GM18873 (cell line): ENCODE measurements around the gene PGLYRP2.

Source experiments
- ATAC-seq: cut with Tn5 transposase; IDR thresholded peaks from one replicate; pipeline ENCODE4 v1.9.1; 2021; ENCODE audit warnings: mild to moderate bottlenecking, moderate library complexity, moderate number of reproducible peaks; ENCODE audit not compliant: unreplicated experiment, low FRiP score

The PGLYRP2 gene

GRCh38 chr19:15427991-15428471, 51.3 kb downstream of the PGLYRP2 start:
- ATAC-seq = no peak

DNA sequence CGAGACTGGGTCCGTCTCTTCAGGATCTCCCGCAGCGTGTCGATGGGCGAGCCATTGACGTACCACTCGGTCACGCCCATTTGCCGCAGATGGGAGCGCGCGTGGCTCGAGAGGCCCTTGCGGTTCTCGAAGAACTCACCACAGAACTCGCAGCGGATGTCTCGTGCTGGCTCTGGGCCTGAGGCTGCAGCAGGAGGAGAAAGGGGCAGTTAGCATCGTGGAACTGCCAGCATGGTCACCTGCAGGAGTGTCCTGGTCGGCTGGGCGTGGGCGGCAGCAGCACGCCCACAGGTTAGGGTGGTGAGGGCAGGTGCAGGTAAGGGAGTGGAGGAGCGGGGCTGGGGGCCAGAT, 52.0 kb downstream of the PGLYRP2 start:
- no peak for ATAC-seq

DNA sequence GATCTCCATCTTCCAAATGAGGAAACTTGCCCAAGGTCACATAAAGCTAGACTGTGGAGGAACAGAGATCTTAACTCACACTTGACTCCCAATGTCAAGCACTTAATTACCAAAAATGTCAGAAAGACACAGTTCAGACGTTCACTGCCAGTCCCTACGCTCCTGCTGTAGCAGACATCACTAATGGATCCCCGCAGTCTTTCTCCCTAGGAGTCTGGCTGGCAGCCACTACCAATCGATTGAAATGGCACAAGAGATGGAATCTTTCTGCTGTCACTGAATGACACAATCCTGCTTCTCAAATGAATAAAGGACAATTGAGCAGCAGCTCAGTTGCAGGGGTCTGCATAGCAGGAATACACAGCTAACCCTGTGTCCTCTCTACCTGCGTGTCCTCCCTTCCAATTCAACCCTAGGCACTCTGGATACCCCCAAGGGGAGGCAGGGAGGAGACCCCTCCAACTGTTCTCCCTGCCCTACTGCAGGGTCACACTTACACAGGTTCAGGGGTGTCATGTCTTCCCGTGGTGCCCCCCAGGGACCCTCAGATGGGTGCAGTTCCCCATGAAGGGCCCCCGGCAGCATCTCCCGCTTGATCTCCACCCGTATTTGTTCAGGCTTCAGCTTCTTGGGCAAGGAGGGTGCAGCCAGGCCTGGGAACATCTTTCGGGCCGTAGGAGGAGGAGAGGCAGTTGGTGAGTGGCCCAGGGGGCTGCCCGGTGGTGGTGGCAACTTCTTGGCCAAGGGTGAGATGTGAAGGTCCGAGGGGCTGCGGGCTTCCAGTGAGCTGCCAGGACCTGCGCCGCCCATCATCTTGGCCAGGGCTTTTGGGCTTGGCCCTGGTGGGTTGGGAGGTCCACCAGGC, 52.6 kb downstream of the PGLYRP2 start:
- ATAC-seq = no peak

- ATAC-seq = no peak
These were observed 53.9 kb downstream of the PGLYRP2 start for GRCh38 chr19:15425321-15425950.

GRCh38 chr19:15424692-15425272, 54.5 kb downstream of the PGLYRP2 start:
- ATAC-seq = no peak

GRCh38 chr19:15424121-15424520, 55.2 kb downstream of the PGLYRP2 start:
- ATAC-seq = no peak

DNA sequence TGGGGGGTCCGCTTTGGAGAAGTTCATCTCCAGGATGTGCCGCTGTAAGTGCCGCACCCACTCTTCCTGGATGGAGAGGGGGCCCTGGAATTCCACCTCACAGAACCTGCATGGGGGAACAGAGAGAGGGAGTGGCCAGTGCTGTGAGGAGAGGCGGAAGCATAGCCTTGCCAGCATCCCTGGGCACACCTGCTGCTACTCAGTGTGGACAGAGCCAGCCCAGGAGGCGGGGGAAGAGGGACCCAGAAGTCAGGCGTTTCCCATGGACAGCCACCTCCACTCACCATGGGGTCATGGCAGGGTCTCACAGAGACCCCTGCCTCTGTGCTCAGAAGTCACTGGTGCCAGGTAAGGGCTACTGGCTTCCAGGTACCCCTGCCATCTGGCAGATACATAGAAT, 56.2 kb downstream of the PGLYRP2 start:
- ATAC-seq = no peak

DNA sequence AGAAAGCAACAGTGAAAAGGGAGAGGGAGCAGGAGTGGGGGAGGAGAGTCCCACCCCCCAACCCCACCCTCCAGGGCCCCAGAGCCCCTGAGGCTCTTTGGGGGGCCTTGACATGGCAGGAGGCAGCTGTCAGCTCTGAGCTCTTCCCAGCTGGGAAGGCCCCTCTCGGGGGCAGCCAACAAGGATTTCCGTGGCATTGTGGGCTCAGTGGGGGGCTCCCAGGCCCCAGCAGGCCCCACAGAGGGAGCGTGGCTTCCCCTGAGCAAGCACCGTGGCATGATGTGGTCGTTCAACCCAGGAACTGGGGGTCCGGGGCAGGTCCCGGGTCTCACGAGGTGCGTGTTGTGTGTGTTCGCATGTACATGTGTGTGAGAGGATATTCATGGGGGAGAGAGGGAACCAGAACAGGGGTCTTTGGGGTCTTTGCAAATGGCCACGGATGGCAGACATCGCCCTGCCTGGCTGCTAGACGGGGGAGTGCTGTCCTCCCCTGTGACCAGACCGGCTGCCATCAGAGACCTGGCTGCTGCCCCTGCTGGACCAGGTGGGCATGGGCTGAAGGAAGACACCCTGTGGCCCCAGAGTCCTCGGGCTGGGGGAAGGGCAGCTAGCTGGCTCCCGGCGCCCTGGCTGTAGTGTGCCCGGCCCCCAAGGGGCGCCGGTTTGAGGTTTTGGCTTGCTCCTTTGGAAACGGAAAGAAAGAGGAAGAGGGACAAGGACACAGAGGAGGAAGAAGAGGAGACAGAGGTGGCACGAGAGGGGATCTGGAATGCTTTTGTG, 56.8 kb downstream of the PGLYRP2 start:
- no peak for ATAC-seq

- ATAC-seq = no peak
These were observed 57.5 kb downstream of the PGLYRP2 start for GRCh38 chr19:15421721-15422260.

GRCh38 chr19:15421136-15421695, 58.1 kb downstream of the PGLYRP2 start:
- no peak for ATAC-seq

DNA sequence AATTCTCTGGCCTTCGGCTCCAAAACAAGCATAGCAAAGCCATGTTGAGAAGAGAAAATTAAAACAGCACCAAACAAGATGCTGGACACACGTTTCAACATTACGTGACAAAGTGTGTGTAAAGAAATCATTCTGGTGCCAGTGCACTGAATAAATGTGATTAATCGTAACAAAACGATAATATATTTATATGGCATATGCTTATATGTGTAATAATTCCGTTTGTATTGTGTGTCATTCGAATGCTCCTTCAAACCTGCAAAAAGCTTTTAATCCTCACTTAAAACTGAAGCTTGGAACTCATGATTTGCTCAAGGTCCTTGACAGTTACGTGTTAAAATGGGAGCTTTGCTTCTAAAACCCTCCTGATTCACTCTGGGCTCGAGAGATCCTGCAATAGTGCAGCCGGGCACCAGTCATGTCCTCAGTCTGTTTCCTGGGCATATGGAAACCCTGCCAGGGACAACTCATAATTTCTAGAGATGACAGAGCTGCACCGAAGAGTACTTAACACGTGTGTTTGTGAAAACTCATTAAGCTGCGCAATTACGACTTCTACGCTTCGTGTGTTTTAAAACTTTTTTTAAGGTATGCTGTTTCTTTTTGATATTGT, 59.8 kb downstream of the PGLYRP2 start:
- ATAC-seq = no peak
